Endodermal cell (in vitro differentiated cells): ENCODE measurements around the gene PRRC2A. TPM values are rescaled to one million over a fixed set of nuclear protein-coding genes. Genes with fewer than 3 reads are reported as not detected.
A peak's percentile ranks its signal among the peaks of the same experiment; 100 is the strongest.
"Not testable (repeated sequence)": the region's sequence is repeated elsewhere in the genome, so short reads cannot be mapped to it uniquely, and the experiment has no call there.

Experiments used
- DNase-seq: peaks from one replicate; pipeline ENCODE4 v3.0.0-alpha.2; 2017
- H3K27ac ChIP-seq: 2 replicates; pipeline ENCODE4 v1.5.1; 2013; ENCODE audit warnings: mild to moderate bottlenecking, low read depth, low read length, moderate library complexity
- H3K27me3 ChIP-seq: 2 replicates; pipeline ENCODE4 v1.6.1; 2013; ENCODE audit warnings: mild to moderate bottlenecking, low read length, moderate library complexity; ENCODE audit not compliant: insufficient read depth, control insufficient read depth, poor library complexity, severe bottlenecking
- H3K36me3 ChIP-seq: 2 replicates; pipeline ENCODE4 v1.7.0; 2013; ENCODE audit warnings: mild to moderate bottlenecking, low read length, moderate library complexity; ENCODE audit not compliant: control insufficient read depth, insufficient read depth
- H3K4me1 ChIP-seq: one replicate; pipeline ENCODE4 v1.7.0; 2013; ENCODE audit warnings: low read length; ENCODE audit not compliant: control insufficient read depth, insufficient read depth
- H3K4me3 ChIP-seq: 2 replicates; pipeline ENCODE4 v1.5.1; 2013; ENCODE audit warnings: mild to moderate bottlenecking, low read length, moderate library complexity
- H3K9ac ChIP-seq: 2 replicates; pipeline ENCODE4 v1.6.1; 2013; ENCODE audit warnings: mild to moderate bottlenecking, low read length, moderate library complexity; ENCODE audit not compliant: poor library complexity, severe bottlenecking; ENCODE audit errors: extremely low read depth
- H3K9me3 ChIP-seq: 2 replicates; pipeline ENCODE4 v1.6.1; 2013; ENCODE audit warnings: mild to moderate bottlenecking, low read length, moderate library complexity; ENCODE audit not compliant: control insufficient read depth
- H3K27ac Mint-ChIP-seq: 2 replicates; pipeline ENCODE4 v1.8.0; 2020; ENCODE audit warnings: mixed read lengths
- H3K27me3 Mint-ChIP-seq: 2 replicates; pipeline ENCODE4 v1.8.0; 2021; ENCODE audit warnings: mild to moderate bottlenecking, mixed read lengths; ENCODE audit not compliant: insufficient read depth
- H3K36me3 Mint-ChIP-seq: 2 replicates; pipeline ENCODE4 v1.8.0; 2020; ENCODE audit warnings: low read depth, mixed read lengths
- H3K4me1 Mint-ChIP-seq: 2 replicates; pipeline ENCODE4 v1.8.0; 2020; ENCODE audit warnings: mixed read lengths
- H3K4me3 Mint-ChIP-seq: 2 replicates; pipeline ENCODE4 v1.8.0; 2020; ENCODE audit warnings: mild to moderate bottlenecking, moderate library complexity, mixed read lengths
- H3K9me3 Mint-ChIP-seq: 2 replicates; pipeline ENCODE4 v1.8.0; 2020; ENCODE audit warnings: mild to moderate bottlenecking, mixed read lengths
- CTCF ChIP-seq: fragments of 200-600 bp; sonication (generic); conservative IDR thresholded peaks from 2 replicates; pipeline ENCODE4 v1.5.0; 2021; ENCODE audit warnings: antibody characterized with exemption, mild to moderate bottlenecking
- WGBS, 2 experiments: methylation state at CpG; one replicate each; pipeline versions ENCODE4 v1.1.5 to v1.1.7; 2013; ENCODE audit warnings: missing lambda C conversion rate in 2 of 2, mixed read lengths in 1 of 2; ENCODE audit not compliant: insufficient coverage in 1 of 2, insufficient read length in 1 of 2; 5-methylcytosine and 5-hydroxymethylcytosine counted together
- total RNA-seq, 2 donors: library from RNA; stranded (reverse); fragmentation: NEBNext Ultra II Directional in 1 of 2; extraction: Animal tissue kit (Norgen Biotek cat#: 25700) in 1 of 2; gene quantifications; 2 replicates in 1 of 2; 3 replicates in 1 of 2; pipeline ENCODE4 v1.2.1, GENCODE V29; 2021

PRRC2A gene
- total RNA-seq, 2 donors from 2014 or later, result 329 to 330 TPM

GRCh38 chr6:31588871-31589650 lies 31.5 kb upstream of the PRRC2A start:
- Mint-ChIP-seq H3K9me3 (no peaks in the 10 kb centered on the region), H3K27ac (no peak overlapping the region), H3K27me3 (peaks cover 7% of the 10 kb centered on the region), H3K4me3 (no peak overlapping the region), H3K36me3 (no peaks in the 10 kb centered on the region), H3K4me1 (no peaks in the 10 kb centered on the region)
- H3K27ac ChIP-seq, result no peak overlapping the region
- no peaks in the 10 kb centered on the region for H3K36me3 ChIP-seq
- no peaks in the 10 kb centered on the region for H3K27me3 ChIP-seq
- WGBS, 2 experiments, result 80 to 84% methylated on average over 7 to 9 of the region's 9 CpGs
- TF ChIP-seq CTCF, result no peak
- H3K4me3 ChIP-seq, result no peak overlapping the region
- H3K9me3 ChIP-seq, result no peaks in the 10 kb centered on the region
- DNase-seq, result no peak
- H3K9ac ChIP-seq, result no peak overlapping the region
- no peaks in the 10 kb centered on the region for H3K4me1 ChIP-seq

GRCh38 chr6:31590691-31591090 lies 29.8 kb upstream of the PRRC2A start:
- not testable (repeated sequence) for H3K9me3 Mint-ChIP-seq, DNase-seq, H3K27ac Mint-ChIP-seq, H3K4me3 Mint-ChIP-seq, H3K27me3 Mint-ChIP-seq, H3K4me3 ChIP-seq, H3K4me1 ChIP-seq, H3K36me3 Mint-ChIP-seq, H3K36me3 ChIP-seq, H3K4me1 Mint-ChIP-seq, H3K27ac ChIP-seq, H3K9me3 ChIP-seq, H3K27me3 ChIP-seq, H3K9ac ChIP-seq
- WGBS, 2 experiments, result 93 to 96% methylated on average over 5 of the region's 5 CpGs

GRCh38 chr6:31592396-31592771 lies 28.1 kb upstream of the PRRC2A start:
- Histone ChIP-seq H3K9me3 (no peaks in the 10 kb centered on the region), H3K27ac (no peak overlapping the region), H3K4me3 (no peak overlapping the region), H3K27me3 (no peaks in the 10 kb centered on the region), H3K9ac (no peak overlapping the region), H3K4me1 (no peaks in the 10 kb centered on the region), H3K36me3 (no peaks in the 10 kb centered on the region)
- no peak for TF ChIP-seq CTCF
- H3K27me3 Mint-ChIP-seq, result peaks cover 5% of the 10 kb centered on the region
- no peak overlapping the region for H3K27ac Mint-ChIP-seq
- no peaks in the 10 kb centered on the region for H3K9me3 Mint-ChIP-seq
- DNase-seq, result no peak
- H3K4me3 Mint-ChIP-seq, result no peak overlapping the region
- no peaks in the 10 kb centered on the region for H3K36me3 Mint-ChIP-seq
- WGBS, 2 experiments, result 98 to 100% methylated on average over 1 to 7 of the region's 7 CpGs
- no peaks in the 10 kb centered on the region for H3K4me1 Mint-ChIP-seq

- Mint-ChIP-seq H3K9me3 (no peaks in the 10 kb centered on the region), H3K27ac (no peak overlapping the region), H3K4me1 (peaks cover 2% of the 10 kb centered on the region), H3K4me3 (no peak overlapping the region), H3K27me3 (no peaks in the 10 kb centered on the region), H3K36me3 (no peaks in the 10 kb centered on the region)
- no peak overlapping the region for H3K4me3 ChIP-seq
- H3K27ac ChIP-seq, result no peak overlapping the region
- H3K4me1 ChIP-seq, result no peaks in the 10 kb centered on the region
- H3K9me3 ChIP-seq, result no peaks in the 10 kb centered on the region
- H3K27me3 ChIP-seq, result no peaks in the 10 kb centered on the region
- DNase-seq, result no peak
- 45 to 54% methylated on average over 2 of the region's 2 CpGs for WGBS, 2 experiments
- H3K36me3 ChIP-seq, result no peaks in the 10 kb centered on the region
- TF ChIP-seq CTCF, result peak; percentile 70
- H3K9ac ChIP-seq, result no peak overlapping the region
Observed at GRCh38 chr6:31597006-31597405, 23.5 kb upstream of the PRRC2A start.
